HEK293T (cell line): Measurements from ENCODE around the gene SH2D3C.

ENCODE experiments used
- CTCF ChIA-PET: fragments of 350-600 bp; formaldehyde crosslinking; extraction: SDS; loops from one replicate; lab custom pipeline; 2021; ENCODE audit warnings: antibody characterized with exemption, inconsistent platforms; lab: Yijun Ruan, JAX
- POLR2A ChIA-PET: fragments of 350-600 bp; formaldehyde crosslinking; extraction: SDS; loops from one replicate; lab custom pipeline; 2020; ENCODE audit warnings: antibody characterized with exemption, inconsistent platforms; lab: Yijun Ruan, JAX
- DNase-seq: peaks from one replicate; pipeline ENCODE4 v3.0.0; 2012; ENCODE audit warnings: mixed read lengths; ENCODE audit errors: extremely low spot score
- ARNT ChIP-seq: fragments of 450-650 bp; IDR thresholded peaks from 2 replicates; pipeline ENCODE4 v1.6.1; 2017; ENCODE audit warnings: mild to moderate bottlenecking
- BHLHE40 ChIP-seq: fragments of 450-650 bp; IDR thresholded peaks from 2 replicates; pipeline ENCODE4 v1.6.1; 2016; ENCODE audit warnings: mild to moderate bottlenecking, moderate library complexity, borderline replicate concordance
- CTBP1 ChIP-seq: fragments of 450-650 bp; IDR thresholded peaks from 2 replicates; pipeline ENCODE4 v1.6.1; 2016; ENCODE audit warnings: borderline replicate concordance
- ELF4 ChIP-seq: fragments of 450-650 bp; IDR thresholded peaks from 2 replicates; pipeline ENCODE4 v1.6.1; 2017; ENCODE audit warnings: antibody characterized with exemption
- FOXA1 ChIP-seq: fragments of 450-650 bp; IDR thresholded peaks from 2 replicates; pipeline ENCODE4 v1.6.1; 2016; ENCODE audit warnings: mild to moderate bottlenecking
- FOXK2 ChIP-seq: fragments of 450-650 bp; IDR thresholded peaks from 2 replicates; pipeline ENCODE4 v1.6.1; 2016; ENCODE audit warnings: mild to moderate bottlenecking
- FOXM1 ChIP-seq: fragments of 450-650 bp; IDR thresholded peaks from 2 replicates; pipeline ENCODE4 v1.6.1; 2017; ENCODE audit warnings: mild to moderate bottlenecking, borderline replicate concordance
- HDGF ChIP-seq: fragments of 450-650 bp; IDR thresholded peaks from 2 replicates; pipeline ENCODE4 v1.6.1; 2017; ENCODE audit warnings: antibody characterized with exemption, borderline replicate concordance
- L3MBTL2 ChIP-seq: fragments of 450-650 bp; conservative IDR thresholded peaks from 2 replicates; pipeline ENCODE4 v1.6.1; 2016; ENCODE audit warnings: mild to moderate bottlenecking
- LEF1 ChIP-seq: fragments of 450-650 bp; IDR thresholded peaks from 2 replicates; pipeline ENCODE4 v1.6.1; 2017; ENCODE audit warnings: mild to moderate bottlenecking, borderline replicate concordance
- NFRKB ChIP-seq: fragments of 450-650 bp; IDR thresholded peaks from 2 replicates; pipeline ENCODE4 v1.6.1; 2016; ENCODE audit warnings: mild to moderate bottlenecking, moderate library complexity
- SP1 ChIP-seq: fragments of 450-650 bp; IDR thresholded peaks from 2 replicates; pipeline ENCODE4 v1.6.1; 2017
- SUZ12 ChIP-seq: fragments of 450-650 bp; IDR thresholded peaks from 2 replicates; pipeline ENCODE4 v1.6.1; 2016; ENCODE audit warnings: mild to moderate bottlenecking
- TARDBP ChIP-seq: fragments of 450-650 bp; IDR thresholded peaks from 2 replicates; pipeline ENCODE4 v1.6.1; 2016
- ZNF384 ChIP-seq: fragments of 450-650 bp; IDR thresholded peaks from 2 replicates; pipeline ENCODE4 v1.6.1; 2016
- TF ChIP-seq, protein P1 (sequence below): fragments of 450-650 bp; IDR thresholded peaks from 2 replicates; pipeline ENCODE4 v1.6.1; 2016

The SH2D3C gene, protein sequence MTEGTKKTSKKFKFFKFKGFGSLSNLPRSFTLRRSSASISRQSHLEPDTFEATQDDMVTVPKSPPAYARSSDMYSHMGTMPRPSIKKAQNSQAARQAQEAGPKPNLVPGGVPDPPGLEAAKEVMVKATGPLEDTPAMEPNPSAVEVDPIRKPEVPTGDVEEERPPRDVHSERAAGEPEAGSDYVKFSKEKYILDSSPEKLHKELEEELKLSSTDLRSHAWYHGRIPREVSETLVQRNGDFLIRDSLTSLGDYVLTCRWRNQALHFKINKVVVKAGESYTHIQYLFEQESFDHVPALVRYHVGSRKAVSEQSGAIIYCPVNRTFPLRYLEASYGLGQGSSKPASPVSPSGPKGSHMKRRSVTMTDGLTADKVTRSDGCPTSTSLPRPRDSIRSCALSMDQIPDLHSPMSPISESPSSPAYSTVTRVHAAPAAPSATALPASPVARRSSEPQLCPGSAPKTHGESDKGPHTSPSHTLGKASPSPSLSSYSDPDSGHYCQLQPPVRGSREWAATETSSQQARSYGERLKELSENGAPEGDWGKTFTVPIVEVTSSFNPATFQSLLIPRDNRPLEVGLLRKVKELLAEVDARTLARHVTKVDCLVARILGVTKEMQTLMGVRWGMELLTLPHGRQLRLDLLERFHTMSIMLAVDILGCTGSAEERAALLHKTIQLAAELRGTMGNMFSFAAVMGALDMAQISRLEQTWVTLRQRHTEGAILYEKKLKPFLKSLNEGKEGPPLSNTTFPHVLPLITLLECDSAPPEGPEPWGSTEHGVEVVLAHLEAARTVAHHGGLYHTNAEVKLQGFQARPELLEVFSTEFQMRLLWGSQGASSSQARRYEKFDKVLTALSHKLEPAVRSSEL

DNA sequence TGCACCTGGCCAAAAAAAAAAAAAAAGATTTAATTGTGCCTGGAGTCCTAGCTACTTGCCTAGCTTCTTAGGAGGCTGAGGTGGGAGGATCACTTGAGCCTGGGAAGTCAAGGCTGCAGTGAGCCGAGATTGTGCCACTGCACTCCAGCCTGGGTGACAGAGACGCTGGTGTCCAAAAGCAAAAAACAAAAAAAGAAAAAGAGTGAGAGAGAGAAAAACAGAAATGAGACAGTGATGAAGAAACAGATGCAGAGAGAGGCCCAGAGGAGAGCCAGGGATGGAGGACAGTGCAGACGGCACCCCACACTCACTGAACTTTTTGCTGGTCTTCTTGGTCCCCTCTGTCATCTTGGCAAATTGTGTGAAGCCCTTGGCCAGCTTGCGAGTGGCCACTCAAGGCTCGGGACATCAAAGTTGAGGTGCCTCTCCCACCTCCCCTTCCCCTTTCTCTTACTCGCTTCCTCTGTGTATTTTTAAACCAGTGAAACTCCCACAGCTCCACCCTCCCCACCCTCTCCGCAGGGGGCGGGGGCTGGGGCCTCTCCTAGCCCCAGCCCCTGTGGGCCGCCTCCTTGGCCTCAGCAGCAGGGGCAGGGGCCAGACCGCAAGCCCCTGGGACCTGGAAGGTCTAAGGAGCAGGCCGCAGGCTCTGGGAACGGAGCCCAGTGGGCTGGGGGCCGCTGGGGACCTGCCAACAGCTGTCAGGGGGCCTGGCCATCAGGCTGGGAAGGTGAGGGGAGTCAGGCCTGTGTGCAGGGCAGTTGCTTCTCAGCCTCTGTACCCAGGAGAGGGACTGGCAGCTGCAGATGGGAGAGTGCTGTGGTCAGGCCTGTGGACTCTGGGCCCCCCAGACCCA lies at the start of gene SH2D3C:
Gene SH2D3C, minus strand, starts transcription at position 387 of the 856 bp plus-strand sequence. Its CDS starts 39 bp downstream, at position 348.
- TF ChIP-seq, protein P1, sequence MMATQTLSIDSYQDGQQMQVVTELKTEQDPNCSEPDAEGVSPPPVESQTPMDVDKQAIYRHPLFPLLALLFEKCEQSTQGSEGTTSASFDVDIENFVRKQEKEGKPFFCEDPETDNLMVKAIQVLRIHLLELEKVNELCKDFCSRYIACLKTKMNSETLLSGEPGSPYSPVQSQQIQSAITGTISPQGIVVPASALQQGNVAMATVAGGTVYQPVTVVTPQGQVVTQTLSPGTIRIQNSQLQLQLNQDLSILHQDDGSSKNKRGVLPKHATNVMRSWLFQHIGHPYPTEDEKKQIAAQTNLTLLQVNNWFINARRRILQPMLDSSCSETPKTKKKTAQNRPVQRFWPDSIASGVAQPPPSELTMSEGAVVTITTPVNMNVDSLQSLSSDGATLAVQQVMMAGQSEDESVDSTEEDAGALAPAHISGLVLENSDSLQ: no peak
- TF ChIP-seq BHLHE40: no peak
- no peak for TF ChIP-seq ZNF384
- TF ChIP-seq HDGF: no peak
- TF ChIP-seq NFRKB: no peak
- TF ChIP-seq FOXM1: no peak
- TF ChIP-seq ELF4: no peak
- no peak for TF ChIP-seq CTBP1
- TF ChIP-seq SUZ12: no peak
- no peak for TF ChIP-seq L3MBTL2
- TF ChIP-seq SP1: no peak
- TF ChIP-seq TARDBP: no peak
- no peak for TF ChIP-seq ARNT
- no peak for TF ChIP-seq FOXK2
- no peak for TF ChIP-seq LEF1
- no peak for TF ChIP-seq FOXA1
- CTCF ChIA-PET: interaction anchor here (0.6 to 1.5 kb wide), 2 partner anchors 44 to 335 kb away, joined by 4 read pairs; partner anchors contain the start of gene TOR2A
- POLR2A ChIA-PET: no interaction called here
- no peak for DNase-seq

DNA sequence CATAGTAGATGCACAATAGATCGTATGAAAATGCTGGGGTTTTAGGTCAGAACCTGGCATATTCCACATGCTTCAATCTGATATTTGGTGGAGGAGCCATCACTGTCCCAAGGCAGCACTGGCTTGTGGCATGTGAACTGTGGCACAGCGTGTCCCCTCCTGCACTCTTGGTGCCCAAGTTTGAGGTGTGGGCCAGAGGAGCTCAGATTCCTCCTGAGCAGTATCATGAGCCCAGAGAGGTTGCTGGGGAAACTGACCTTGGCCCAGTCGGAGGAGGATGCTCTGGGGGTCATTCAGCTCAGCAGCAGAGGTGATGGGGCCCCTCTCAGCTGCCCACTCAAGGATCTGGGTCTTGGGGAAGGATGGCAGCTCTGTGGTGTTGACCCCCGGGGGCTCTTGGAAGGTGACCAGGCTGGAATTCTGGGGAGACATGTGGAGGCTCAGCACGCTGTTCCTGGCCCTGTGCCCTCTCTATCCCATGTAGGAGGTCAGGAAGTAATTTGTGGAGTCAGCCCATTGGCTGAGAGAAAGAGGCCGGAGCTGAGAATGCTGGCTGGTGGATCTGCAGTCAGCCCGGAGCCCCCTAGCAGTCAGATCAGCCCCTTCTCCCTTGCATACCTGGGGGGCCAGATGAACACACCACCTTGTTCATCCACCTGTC lies 47.9 kb upstream of the SH2D3C start:
- CTCF ChIA-PET: no interaction called here
- POLR2A ChIA-PET: interaction anchor here (0.7 kb wide), 1 partner anchor 37 kb away, joined by 3 read pairs; no protein-coding TSS in a partner anchor
- no peak for TF ChIP-seq BHLHE40
- TF ChIP-seq HDGF: no peak
- no peak for TF ChIP-seq ARNT
- no peak for TF ChIP-seq FOXM1
- no peak for TF ChIP-seq SP1
- TF ChIP-seq NFRKB: no peak
- TF ChIP-seq, protein P1: no peak
- no peak for TF ChIP-seq ELF4
- no peak for TF ChIP-seq FOXA1
- no peak for TF ChIP-seq CTBP1
- TF ChIP-seq L3MBTL2: no peak
- no peak for TF ChIP-seq TARDBP
- no peak for DNase-seq

DNA sequence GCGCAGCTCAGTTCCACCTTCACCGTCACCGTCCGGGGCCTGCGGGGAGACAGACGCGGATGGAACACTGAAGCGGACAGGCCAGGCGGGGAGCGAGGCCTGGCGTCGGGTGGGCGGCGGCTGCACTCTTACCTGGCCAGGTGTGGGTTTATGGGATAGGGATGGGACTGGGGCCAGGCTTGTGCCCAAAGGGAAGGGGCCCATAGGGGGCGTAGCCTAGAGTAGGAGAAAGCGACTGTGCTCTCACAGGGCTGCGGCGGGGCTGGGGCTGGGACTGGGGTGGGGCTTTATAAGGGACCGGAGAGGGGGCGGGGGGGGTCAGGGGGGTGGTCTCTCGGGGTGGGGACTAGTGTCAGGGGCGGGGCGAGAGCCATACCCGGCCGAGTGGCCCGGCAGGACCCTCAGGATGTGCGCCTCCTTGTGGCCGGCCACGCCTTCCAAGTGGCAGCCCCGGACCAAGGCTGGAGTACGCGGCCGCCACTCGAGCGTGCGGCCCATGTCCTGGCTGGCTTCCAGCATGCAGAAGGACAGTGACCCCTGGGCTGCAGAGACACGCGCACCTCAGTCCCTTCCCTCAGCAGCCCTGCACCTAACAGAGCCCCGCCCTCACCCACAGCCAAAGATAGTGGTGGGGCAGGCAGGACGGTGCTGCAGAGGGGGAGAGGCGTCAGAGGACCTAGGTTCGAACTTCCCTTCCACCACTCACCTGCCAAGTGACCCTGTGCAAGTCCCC lies 47.0 kb upstream of the SH2D3C start:
- POLR2A ChIA-PET: interaction anchor here (0.5 to 1.0 kb wide), 3 partner anchors 38 to 266 kb away, joined by 3 read pairs; no protein-coding TSS in a partner anchor
- CTCF ChIA-PET: interaction anchor here (0.6 to 1.1 kb wide), 2 partner anchors 23 to 62 kb away, joined by 3 read pairs; no protein-coding TSS in a partner anchor
- TF ChIP-seq LEF1: no peak
- TF ChIP-seq HDGF: no peak
- no peak for TF ChIP-seq NFRKB
- no peak for TF ChIP-seq ELF4
- TF ChIP-seq SP1: no peak
- peak; percentile 83 for DNase-seq

DNA sequence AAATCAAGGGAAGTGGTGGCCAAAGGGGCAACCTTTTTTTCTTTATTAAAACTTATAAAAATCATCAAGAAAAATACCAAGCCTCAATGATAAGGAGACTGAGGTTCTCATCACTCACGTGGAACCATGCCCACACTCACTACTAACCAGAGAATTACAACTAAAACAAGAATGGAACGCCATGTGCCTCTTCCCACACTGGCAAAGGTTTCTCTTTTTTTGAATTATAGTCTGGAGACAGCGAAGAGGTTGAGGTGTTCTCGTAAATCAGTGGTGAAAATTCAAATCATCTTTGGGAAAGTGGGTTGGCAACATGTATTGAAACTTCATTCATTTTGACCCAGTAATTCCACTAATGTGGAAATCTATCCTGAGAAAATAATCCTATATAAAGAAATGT lies 43.6 kb upstream of the SH2D3C start:
- no peak for DNase-seq
- POLR2A ChIA-PET: no interaction called here
- CTCF ChIA-PET: no interaction called here
- no peak for TF ChIP-seq SUZ12
- TF ChIP-seq HDGF: no peak
- no peak for TF ChIP-seq NFRKB
- no peak for TF ChIP-seq ELF4
- TF ChIP-seq ARNT: no peak
- TF ChIP-seq BHLHE40: no peak
- no peak for TF ChIP-seq TARDBP
- no peak for TF ChIP-seq FOXK2
- TF ChIP-seq L3MBTL2: no peak
- no peak for TF ChIP-seq SP1
- TF ChIP-seq, protein P1: no peak
- no peak for TF ChIP-seq CTBP1
- no peak for TF ChIP-seq FOXA1
- no peak for TF ChIP-seq LEF1
- TF ChIP-seq ZNF384: no peak
- TF ChIP-seq FOXM1: no peak
